ENCODE data around the gene TP53I11.

The TP53I11 gene

GRCh38 chr11:44967930-44968496 lies 17.3 kb upstream of the TP53I11 start:
- TF ChIP-seq CTCF (IDR thresholded peaks at IDR 0.05; ENCODE audit: low read depth, low read length, missing control alignments), result no peak
- no peak for DNase-seq (ENCODE audit: extremely low read depth, low read depth)
- no peak overlapping the region for H3K4me3 ChIP-seq (replicated peaks; ENCODE audit: low read depth, low read length)

GRCh38 chr11:44966694-44967093 lies 16.0 kb upstream of the TP53I11 start:
- no peak overlapping the region for H3K4me3 ChIP-seq (replicated peaks; ENCODE audit: low read depth, low read length)
- DNase-seq (ENCODE audit: extremely low read depth, low read depth), result no peak
- TF ChIP-seq CTCF (IDR thresholded peaks at IDR 0.05; ENCODE audit: low read depth, low read length, missing control alignments), result no peak

GRCh38 chr11:44964526-44965209 lies 14.0 kb upstream of the TP53I11 start:
- no peak overlapping the region for H3K4me3 ChIP-seq (replicated peaks; ENCODE audit: low read depth, low read length)
- no peak for DNase-seq (ENCODE audit: extremely low read depth, low read depth)
- no peak for TF ChIP-seq CTCF (IDR thresholded peaks at IDR 0.05; ENCODE audit: low read depth, low read length, missing control alignments)

GRCh38 chr11:44963948-44964347 lies 13.3 kb upstream of the TP53I11 start:
- no peak for DNase-seq (ENCODE audit: extremely low read depth, low read depth)
- TF ChIP-seq CTCF (IDR thresholded peaks at IDR 0.05; ENCODE audit: low read depth, low read length, missing control alignments), result no peak
- no peak overlapping the region for H3K4me3 ChIP-seq (replicated peaks; ENCODE audit: low read depth, low read length)

- H3K4me3 ChIP-seq (replicated peaks; ENCODE audit: low read depth, low read length), result no peak overlapping the region
- no peak for DNase-seq (ENCODE audit: extremely low read depth, low read depth)
- TF ChIP-seq CTCF (IDR thresholded peaks at IDR 0.05; ENCODE audit: low read depth, low read length, missing control alignments), result no peak
Observed at GRCh38 chr11:44963136-44963535, 12.5 kb upstream of the TP53I11 start.

- no peak for DNase-seq (ENCODE audit: extremely low read depth, low read depth)
- H3K4me3 ChIP-seq (replicated peaks; ENCODE audit: low read depth, low read length), result no peak overlapping the region
- TF ChIP-seq CTCF (IDR thresholded peaks at IDR 0.05; ENCODE audit: low read depth, low read length, missing control alignments), result no peak
Observed at GRCh38 chr11:44962464-44962863, 11.8 kb upstream of the TP53I11 start.
